ENCODE results near the gene PCBP3.

PCBP3 gene

DNA sequence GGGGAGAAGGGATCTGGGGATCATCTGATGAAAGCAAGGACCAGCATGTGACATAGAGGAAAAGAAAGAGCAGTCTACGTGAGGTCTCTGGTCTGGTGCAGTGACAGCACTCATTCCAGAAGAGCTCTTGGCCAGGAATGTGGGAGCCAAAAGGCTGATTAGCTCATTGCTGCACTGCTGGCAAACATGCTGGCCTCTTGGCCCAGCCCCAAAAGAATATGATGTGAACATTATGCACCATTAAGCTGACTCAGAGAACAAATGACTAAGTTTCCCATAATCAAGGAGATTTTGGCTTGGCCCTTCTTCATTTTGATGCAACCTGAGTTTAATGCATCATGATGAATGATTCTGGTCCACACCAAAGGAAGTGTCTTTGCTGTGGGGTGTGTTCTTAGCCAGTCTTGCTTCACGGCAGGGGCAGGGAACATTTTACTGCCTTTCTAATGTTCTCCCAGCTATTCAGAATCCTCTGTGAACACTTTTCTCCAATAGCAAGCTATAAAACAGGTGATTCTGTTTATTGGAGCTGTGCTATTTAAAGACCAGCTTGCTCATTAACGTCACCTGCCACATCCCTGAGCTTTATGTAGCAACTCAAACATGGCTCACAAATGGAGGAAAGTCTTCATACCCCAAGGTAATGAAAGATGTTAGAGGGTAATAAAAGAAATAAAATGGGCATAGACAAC is 55.1 kb downstream of the PCBP3 start:
- no peaks in the 10 kb centered on the region for H3K27me3 ChIP-seq (ENCODE audit: insufficient read depth, poor library complexity, severe bottlenecking)
- TF ChIP-seq POLR2AphosphoS5 (IDR thresholded peaks at IDR 0.05; ENCODE audit: low read depth) (no peak), CTCF (IDR thresholded peaks at IDR 0.05; ENCODE audit: insufficient read depth, low read length) (no peak), GABPA (IDR thresholded peaks at IDR 0.05; ENCODE audit: low read depth) (no peak), SPI1 (IDR thresholded peaks at IDR 0.05; ENCODE audit: borderline replicate concordance, low read depth) (no peak), REST (IDR thresholded peaks at IDR 0.05; ENCODE audit: insufficient replicate concordance, low read depth) (no peak)
- no peak overlapping the region for H3K27ac ChIP-seq (replicated peaks)
- H3K4me3 ChIP-seq (replicated peaks; ENCODE audit: insufficient read depth, low read length) = no peak overlapping the region
- DNase-seq (ENCODE audit: low read depth in 1 of 2, low spot score in 1 of 2) = no peak

DNA sequence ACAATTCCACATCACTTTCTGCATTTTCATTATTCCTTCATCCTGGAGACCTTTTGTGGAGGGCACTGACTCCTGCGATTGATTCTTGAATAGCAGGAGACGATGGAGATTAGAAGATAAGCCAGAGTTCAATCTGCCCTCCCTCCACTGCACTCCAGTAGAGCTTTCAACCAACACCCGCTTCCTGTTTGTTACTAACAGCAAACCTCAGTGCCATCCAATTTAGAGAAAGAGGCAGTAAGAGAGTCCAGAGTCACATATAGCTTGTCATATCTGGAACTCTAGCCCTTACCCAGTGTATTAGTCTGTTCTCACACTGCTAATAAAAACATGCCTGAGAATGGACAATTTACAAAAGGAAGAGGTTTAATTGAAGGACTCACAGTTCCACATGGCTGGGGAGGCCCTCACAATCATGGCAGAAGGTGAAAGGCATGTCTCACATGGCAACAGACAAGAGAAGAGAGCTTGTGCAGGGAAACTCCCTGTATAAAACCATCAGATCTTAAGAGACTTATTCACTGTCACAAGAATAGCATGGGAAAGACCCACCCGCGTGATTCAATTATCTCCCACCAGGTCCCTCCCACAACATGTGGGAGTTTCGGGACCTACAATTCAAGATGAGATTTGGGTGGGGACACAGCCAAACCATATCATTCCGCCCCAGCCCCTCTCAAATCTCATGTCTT is 55.9 kb downstream of the PCBP3 start:
- H3K27me3 ChIP-seq (ENCODE audit: insufficient read depth, poor library complexity, severe bottlenecking) = no peaks in the 10 kb centered on the region
- no peak for DNase-seq (ENCODE audit: low read depth in 1 of 2, low spot score in 1 of 2)
- H3K4me3 ChIP-seq (replicated peaks; ENCODE audit: insufficient read depth, low read length) = no peak overlapping the region
- H3K27ac ChIP-seq (replicated peaks) = no peak overlapping the region
- TF ChIP-seq REST (IDR thresholded peaks at IDR 0.05; ENCODE audit: insufficient replicate concordance, low read depth) = no peak
- TF ChIP-seq SPI1 (IDR thresholded peaks at IDR 0.05; ENCODE audit: borderline replicate concordance, low read depth) = no peak
- TF ChIP-seq POLR2AphosphoS5 (IDR thresholded peaks at IDR 0.05; ENCODE audit: low read depth) = no peak
- TF ChIP-seq GABPA (IDR thresholded peaks at IDR 0.05; ENCODE audit: low read depth) = no peak
- TF ChIP-seq CTCF (IDR thresholded peaks at IDR 0.05; ENCODE audit: insufficient read depth, low read length) = no peak

GRCh38 chr21:45699966-45700365 is 56.4 kb downstream of the PCBP3 start:
- H3K27me3 ChIP-seq (ENCODE audit: insufficient read depth, poor library complexity, severe bottlenecking) = no peaks in the 10 kb centered on the region
- no peak overlapping the region for H3K4me3 ChIP-seq (replicated peaks; ENCODE audit: insufficient read depth, low read length)
- H3K27ac ChIP-seq (replicated peaks) = no peak overlapping the region
- no peak for DNase-seq (ENCODE audit: low read depth in 1 of 2, low spot score in 1 of 2)
- TF ChIP-seq GABPA (IDR thresholded peaks at IDR 0.05; ENCODE audit: low read depth) = no peak
- TF ChIP-seq REST (IDR thresholded peaks at IDR 0.05; ENCODE audit: insufficient replicate concordance, low read depth) = no peak
- TF ChIP-seq CTCF (IDR thresholded peaks at IDR 0.05; ENCODE audit: insufficient read depth, low read length) = no peak
- no peak for TF ChIP-seq SPI1 (IDR thresholded peaks at IDR 0.05; ENCODE audit: borderline replicate concordance, low read depth)
- TF ChIP-seq POLR2AphosphoS5 (IDR thresholded peaks at IDR 0.05; ENCODE audit: low read depth) = no peak
